PC-9 (cell line): Measurements from ENCODE around the gene NT5C1A. TPM values are rescaled to one million over a fixed set of nuclear protein-coding genes. Genes with fewer than 3 reads are reported as not detected.
A peak's percentile ranks its signal among the peaks of the same experiment; 100 is the strongest.

Source experiments
- BruUV-seq: library from RNA; stranded (reverse); fragments of 400-500 nt; replicated peaks from 2 replicates; lab custom pipeline; 2021; lab: Mats Ljungman, UMichigan
- CTCF ChIA-PET: fragments of 300-600 bp; sonication (Branson Sonifier 250); formaldehyde crosslinking; loops from one replicate; lab custom pipeline; 2022; ENCODE audit warnings: antibody characterized with exemption; lab: Charles Lee
- POLR2A ChIA-PET: fragments of 300-600 bp; sonication (Branson Sonifier 250); formaldehyde crosslinking; loops from one replicate; lab custom pipeline; 2022; ENCODE audit warnings: antibody characterized with exemption; ENCODE audit not compliant: unreplicated experiment; lab: Charles Lee
- DNase-seq, 2 experiments: peaks; one replicate each; pipeline versions ENCODE4 v3.0.0 to v3.0.0-alpha.2; 2015 to 2022; ENCODE audit warnings: mixed read lengths in 1 of 2
- H2AFZ ChIP-seq: fragments of 200-600 bp; sonication (generic); 2 replicates; pipeline ENCODE4 v1.8.1; 2017; ENCODE audit warnings: antibody characterized with exemption
- H3F3A ChIP-seq: fragments of 200-600 bp; sonication (generic); 2 replicates; pipeline ENCODE4 v1.8.1; 2017; ENCODE audit warnings: antibody characterized with exemption, mild to moderate bottlenecking, low read depth; ENCODE audit not compliant: insufficient read depth
- H3K27ac ChIP-seq: fragments of 200-600 bp; sonication (generic); 2 replicates; pipeline ENCODE4 v1.6.1; 2016; ENCODE audit warnings: mixed run types
- H3K27me3 ChIP-seq: fragments of 200-600 bp; sonication (generic); 2 replicates; pipeline ENCODE4 v1.6.1; 2016; ENCODE audit warnings: low read depth, mixed run types; ENCODE audit not compliant: insufficient read depth
- H3K36me3 ChIP-seq: fragments of 200-600 bp; sonication (generic); 2 replicates; pipeline ENCODE4 v1.6.1; 2016; ENCODE audit warnings: low read depth, mixed run types
- H3K4me1 ChIP-seq: fragments of 200-600 bp; sonication (generic); replicated peaks from 2 replicates; pipeline ENCODE4 v1.6.1; 2016; ENCODE audit warnings: mixed run types; ENCODE audit not compliant: insufficient read depth
- H3K4me2 ChIP-seq: fragments of 200-600 bp; sonication (generic); 2 replicates; pipeline ENCODE4 v1.6.1; 2017; ENCODE audit warnings: mixed run types
- H3K4me3 ChIP-seq: fragments of 200-600 bp; sonication (generic); 2 replicates; pipeline ENCODE4 v1.6.1; 2016; ENCODE audit warnings: mixed run types
- H3K79me2 ChIP-seq: fragments of 200-600 bp; sonication (generic); 2 replicates; pipeline ENCODE4 v1.6.1; 2017; ENCODE audit warnings: low read depth, mixed run types
- H3K9me2 ChIP-seq: fragments of 200-600 bp; sonication (generic); 2 replicates; pipeline ENCODE4 v1.8.1; 2017; ENCODE audit warnings: mild to moderate bottlenecking; ENCODE audit not compliant: insufficient read depth
- H3K9me3 ChIP-seq: fragments of 200-600 bp; sonication (generic); 2 replicates; pipeline ENCODE4 v1.8.1; 2016; ENCODE audit warnings: low read depth; ENCODE audit not compliant: insufficient read depth
- H4K20me1 ChIP-seq: fragments of 200-600 bp; sonication (generic); 2 replicates; pipeline ENCODE4 v1.8.1; 2017; ENCODE audit not compliant: insufficient read depth
- CTCF ChIP-seq: fragments of 200-600 bp; sonication (generic); conservative IDR thresholded peaks from 2 replicates; pipeline ENCODE4 v1.6.1; 2017; ENCODE audit warnings: mixed run types, antibody characterized with exemption, mild to moderate bottlenecking, moderate library complexity
- EZH2 ChIP-seq: fragments of 200-600 bp; sonication (generic); IDR thresholded peaks from 2 replicates; pipeline ENCODE4 v1.8.0; 2017; ENCODE audit warnings: antibody characterized with exemption, low read depth
- intact Hi-C: fragments of 100-400 bp; cut with micrococcal nuclease; formaldehyde crosslinking; loops from one replicate; pipeline ENCODE4 v1.10.0; 2022; ENCODE audit not compliant: unreplicated experiment
- total RNA-seq: library from RNA; stranded (reverse); gene quantifications from 2 replicates; pipeline ENCODE4 v1.2.3, GENCODE V29; 2021

Gene NT5C1A
- total RNA-seq, 1 experiment from 2014 or later = not detected

GRCh38 chr1:39659110-39659509, 12.8 kb downstream of the NT5C1A start:
- Histone ChIP-seq H3K79me2 (no peaks in the 10 kb centered on the region), H3K36me3 (no peaks in the 10 kb centered on the region), H3K4me3 (no peak overlapping the region), H3F3A (no peaks in the 10 kb centered on the region), H3K27me3 (peaks cover 6% of the 10 kb centered on the region; the same call in 1 of the 2 replicates), H3K4me2 (no peak overlapping the region), H3K4me1 (no peaks in the 10 kb centered on the region), H3K27ac (no peak overlapping the region), H3K9me2 (no peaks in the 10 kb centered on the region), H2AFZ (no peak overlapping the region), H4K20me1 (no peaks in the 10 kb centered on the region), H3K9me3 (no peaks in the 10 kb centered on the region)
- BruUV-seq = no TSS peak
- intact Hi-C loops = loop anchor here (5.0 to 10.0 kb wide), 4 partner anchors 58 to 394 kb away; no protein-coding TSS in a partner anchor
- DNase-seq = no peak
- TF ChIP-seq EZH2 = no peak
- TF ChIP-seq CTCF = no peak
- POLR2A ChIA-PET = no interaction called here
- CTCF ChIA-PET = interaction anchor here (0.6 to 2.5 kb wide), 2 partner anchors 53 to 117 kb away, joined by 3 to 34 read pairs; no protein-coding TSS in a partner anchor

- no peak overlapping the region for H3K27ac ChIP-seq
Measured at GRCh38 chr1:39657923-39658485, 13.9 kb downstream of the NT5C1A start.

GRCh38 chr1:39657402-39657801, 14.5 kb downstream of the NT5C1A start:
- Histone ChIP-seq H3K9me3 (no peaks in the 10 kb centered on the region), H3K36me3 (no peaks in the 10 kb centered on the region), H3K79me2 (no peaks in the 10 kb centered on the region), H3K4me2 (no peak overlapping the region), H3K27me3 (peaks cover 6% of the 10 kb centered on the region; the same call in 1 of the 2 replicates), H3K27ac (no peak overlapping the region), H3K9me2 (no peaks in the 10 kb centered on the region), H3K4me1 (no peaks in the 10 kb centered on the region), H3F3A (no peaks in the 10 kb centered on the region), H4K20me1 (no peaks in the 10 kb centered on the region), H3K4me3 (no peak overlapping the region), H2AFZ (no peak overlapping the region)
- TF ChIP-seq EZH2 (no peak), CTCF (no peak)
- ChIA-PET POLR2A (interaction anchor here (0.6 to 0.7 kb wide), 3 partner anchors 15 to 767 kb away, joined by 3 to 10 read pairs (median 6); no protein-coding TSS in a partner anchor), CTCF (interaction anchor here (0.6 to 2.5 kb wide), 7 partner anchors 14 to 663 kb away, joined by 3 to 34 read pairs (median 5); no protein-coding TSS in a partner anchor)
- DNase-seq = no peak
- no TSS peak for BruUV-seq
- intact Hi-C loops = loop anchor here (5.0 to 10.0 kb wide), 4 partner anchors 60 to 393 kb away; no protein-coding TSS in a partner anchor

More at GRCh38 chr1:39657923-39658485, 13.9 kb downstream of the NT5C1A start:
- Histone ChIP-seq H3K9me2 (no peaks in the 10 kb centered on the region), H3K9me3 (no peaks in the 10 kb centered on the region), H3K36me3 (no peaks in the 10 kb centered on the region), H3F3A (no peaks in the 10 kb centered on the region), H3K4me1 (no peaks in the 10 kb centered on the region), H3K4me2 (peak overlapping the region; percentile 41; the same call in 1 of the 2 replicates), H3K79me2 (no peaks in the 10 kb centered on the region), H3K27me3 (peaks cover 6% of the 10 kb centered on the region; the same call in 1 of the 2 replicates), H3K4me3 (no peak overlapping the region), H2AFZ (no peak overlapping the region), H4K20me1 (no peaks in the 10 kb centered on the region)
- TF ChIP-seq EZH2 (no peak), CTCF (peak; percentile 86)
- intact Hi-C loops = loop anchor here (5.0 to 10.0 kb wide), 4 partner anchors 59 to 393 kb away; no protein-coding TSS in a partner anchor
- peak in 1 of 2 experiments; percentile 46 for DNase-seq
- CTCF ChIA-PET = interaction anchor here (0.6 to 2.5 kb wide), 6 partner anchors 15 to 663 kb away, joined by 3 to 34 read pairs (median 4); no protein-coding TSS in a partner anchor
- no TSS peak for BruUV-seq
- POLR2A ChIA-PET = interaction anchor here (0.6 to 0.7 kb wide), 3 partner anchors 15 to 767 kb away, joined by 3 to 10 read pairs (median 6); no protein-coding TSS in a partner anchor
